ENCODE measurements around the gene PLCB1.

DNA sequence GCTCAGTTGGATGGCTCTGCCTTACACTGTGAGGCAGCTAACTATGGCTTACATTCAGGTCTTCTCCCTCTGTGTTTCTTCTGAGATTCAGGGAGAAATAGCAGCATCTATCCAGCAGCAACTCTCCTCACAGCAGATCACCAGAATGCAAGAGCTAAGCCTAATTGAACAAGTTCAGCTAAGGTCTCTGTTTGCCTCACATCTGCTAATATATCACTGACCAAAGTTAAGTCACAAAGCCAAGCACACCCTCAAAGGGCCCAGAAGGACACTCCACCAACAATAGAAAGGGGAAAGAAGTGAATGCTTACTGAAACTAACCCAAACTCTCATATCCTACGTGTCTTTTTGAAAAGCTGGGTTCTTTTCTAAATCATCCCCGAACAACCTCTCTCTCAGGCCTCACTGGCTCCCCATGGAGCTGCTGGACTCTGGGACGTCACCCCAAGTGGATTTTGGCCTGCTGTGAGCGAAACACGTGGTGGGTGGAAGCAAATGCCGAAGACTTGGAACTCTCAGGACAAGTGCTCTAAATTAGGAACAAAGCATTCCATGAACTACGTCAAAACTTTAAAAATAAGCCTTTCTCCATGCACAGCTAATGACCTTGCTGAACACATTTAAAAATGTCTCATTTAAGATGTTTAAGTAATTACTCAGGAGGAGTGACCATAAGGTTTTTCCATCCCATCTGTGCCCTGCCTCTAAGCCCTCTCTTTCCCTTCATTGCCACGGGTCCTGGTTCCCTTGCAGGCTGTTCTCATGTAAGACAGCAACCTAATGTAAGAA is 769.4 kb downstream of the PLCB1 start:
- TF ChIP-seq CTCF (optimal IDR thresholded peaks at IDR 0.05 in 1 of 3, IDR thresholded peaks at IDR 0.05 in 1 of 3, conservative IDR thresholded peaks at IDR 0.05 in 1 of 3; ENCODE audit: extremely low read depth in 1 of 3, insufficient read depth in 2 of 3, low read length in 3 of 3) (no peak), EZH2 (IDR thresholded peaks at IDR 0.05; ENCODE audit: low read length) (no peak)

Data from keratinocyte (primary cell).